H54 (cell line): ENCODE results near the gene PADI1.

Experiments
- DNase-seq: peaks from one replicate; pipeline ENCODE4 v3.0.0; 2011; ENCODE audit warnings: low spot score, mixed read lengths; ENCODE audit not compliant: insufficient read length
- FAIRE-seq: peaks from 3 replicates; lab custom pipeline; 2011; peaks lifted over from hg19 to GRCh38; lab: Jason Lieb, UNC
- POLR2A ChIP-seq: IDR thresholded peaks from 2 replicates; pipeline ENCODE4 v1.6.1; 2011; ENCODE audit warnings: low read depth, mild to moderate bottlenecking, low read length

The PADI1 gene

DNA sequence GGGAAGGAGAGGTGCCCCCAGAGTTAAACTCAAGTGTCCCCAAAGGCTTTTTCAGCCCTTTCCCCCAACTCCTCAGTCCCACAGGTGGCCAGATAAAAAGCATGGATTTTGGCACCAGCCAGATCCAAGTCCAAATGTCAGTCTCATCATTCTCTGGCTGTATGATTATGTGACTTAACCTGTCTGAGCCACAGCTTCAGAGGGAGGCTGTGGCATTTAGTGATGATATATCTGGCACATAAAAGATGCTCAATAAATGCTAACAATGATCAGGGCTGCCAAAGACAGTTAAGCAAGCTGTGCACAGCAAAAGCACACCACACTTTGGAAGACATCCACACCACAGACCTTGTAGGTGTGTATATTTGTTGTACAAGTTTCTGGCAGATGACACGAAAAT lies 38.3 kb downstream of the PADI1 start:
- DNase-seq: no peak
- FAIRE-seq: no peak
- no peak for TF ChIP-seq POLR2A

DNA sequence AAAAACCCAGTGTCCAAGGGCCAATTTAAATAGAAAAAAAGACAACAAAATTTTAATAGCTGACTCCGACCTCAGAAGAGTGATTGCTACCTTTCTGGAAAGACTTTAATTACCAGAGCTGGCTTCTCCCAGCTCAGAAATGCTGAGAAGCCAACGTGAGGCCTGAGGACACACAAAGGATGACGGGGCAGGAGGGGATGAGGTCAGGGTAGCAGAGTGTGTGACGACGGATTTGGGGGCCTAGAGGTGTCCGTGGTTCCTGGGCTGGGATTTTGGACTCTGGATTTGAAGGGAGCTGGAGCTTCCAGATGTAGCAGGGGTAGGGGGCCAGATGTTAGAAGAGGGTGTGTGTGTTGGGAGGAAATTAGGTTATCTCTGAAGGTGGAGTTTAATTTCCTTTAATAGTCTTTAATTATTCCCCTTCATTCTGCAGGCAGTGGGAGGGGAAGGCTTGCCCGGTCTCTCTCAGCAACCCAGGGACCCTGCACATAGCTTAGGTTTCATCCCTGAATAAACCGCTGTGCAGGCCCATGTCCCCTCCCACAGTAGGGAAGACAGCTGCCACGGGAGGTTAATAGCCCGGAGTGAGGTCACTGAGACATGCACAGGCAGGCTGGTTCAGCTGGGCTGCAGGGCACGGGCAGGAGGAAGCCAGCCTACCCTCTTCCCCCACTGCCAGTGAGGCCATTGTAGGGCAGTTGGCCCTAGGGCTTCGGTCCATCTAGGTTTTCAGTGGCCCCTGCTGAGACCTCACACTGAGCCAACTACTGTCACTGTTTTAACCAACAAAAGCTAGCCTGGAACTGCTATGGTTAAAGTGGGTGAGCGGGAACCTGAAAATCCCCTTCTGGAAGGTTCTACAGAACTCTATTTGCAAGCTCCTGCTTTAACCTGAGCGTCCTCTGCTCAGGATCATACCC lies 40.2 kb downstream of the PADI1 start:
- DNase-seq: no peak
- FAIRE-seq: no peak

DNA sequence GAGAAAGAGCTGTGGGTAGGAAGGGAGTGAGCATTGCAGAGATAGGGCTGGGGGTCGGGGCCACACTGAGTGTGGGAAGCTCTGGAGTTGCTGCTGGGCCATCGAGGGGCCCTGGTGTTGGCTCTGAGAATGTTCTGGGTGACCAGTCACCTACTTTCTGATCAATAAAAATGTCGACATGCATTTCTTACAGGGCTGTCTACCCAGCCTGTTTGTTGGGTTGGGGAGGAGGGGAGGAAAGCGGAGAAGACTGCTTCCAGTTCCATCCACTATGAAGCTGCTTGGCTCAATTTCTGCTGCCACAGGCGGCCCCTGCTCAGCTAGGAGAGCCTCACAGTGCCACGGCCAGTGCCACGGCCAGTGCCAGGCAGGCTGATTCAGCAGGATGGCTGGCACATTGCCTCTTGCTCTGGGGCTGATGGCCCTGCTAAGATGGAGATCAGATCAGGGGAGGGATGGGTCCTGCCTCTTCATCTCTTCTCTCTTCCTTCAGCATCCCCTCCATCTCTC lies 40.9 kb downstream of the PADI1 start:
- FAIRE-seq: no peak
- TF ChIP-seq POLR2A: no peak

More for the DNA sequence above, 40.2 kb downstream of the PADI1 start:
- no peak for TF ChIP-seq POLR2A

DNA sequence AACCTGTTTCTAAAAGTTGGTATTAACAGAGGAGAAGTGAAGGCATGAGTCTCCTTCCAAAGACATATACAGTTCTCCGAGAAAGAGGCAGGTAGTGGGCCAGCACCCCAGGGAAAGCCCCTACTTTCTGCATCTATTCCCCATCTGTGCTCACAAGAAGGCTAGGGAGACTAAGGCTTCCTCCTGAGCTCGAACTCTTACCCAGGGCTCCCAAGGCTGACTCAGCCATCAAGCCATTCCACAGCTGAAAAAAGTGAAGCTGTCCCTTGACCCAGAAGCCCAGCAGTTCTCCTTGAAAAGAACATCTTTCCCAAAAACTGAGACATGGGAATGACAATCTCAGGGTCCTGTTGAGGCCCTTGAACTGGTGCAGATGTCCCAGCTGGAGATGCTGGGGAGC lies 42.0 kb downstream of the PADI1 start:
- FAIRE-seq (no peak), DNase-seq (no peak)
- TF ChIP-seq POLR2A: no peak

More for the DNA sequence above, 40.9 kb downstream of the PADI1 start:
- DNase-seq: no peak

- no peak for TF ChIP-seq POLR2A
- FAIRE-seq (no peak), DNase-seq (no peak)
These were observed 43.9 kb downstream of the PADI1 start, which contains the start of gene PADI3 for GRCh38 chr1:17248781-17249180. Gene PADI3, plus strand, starts transcription at chr1:17249098. Its CDS starts 40 bp downstream, at chr1:17249138.

- DNase-seq (peak; percentile 73), FAIRE-seq (peak; percentile 79)
- TF ChIP-seq POLR2A: no peak
These were observed 45.7 kb downstream of the PADI1 start for GRCh38 chr1:17250601-17251000.

DNA sequence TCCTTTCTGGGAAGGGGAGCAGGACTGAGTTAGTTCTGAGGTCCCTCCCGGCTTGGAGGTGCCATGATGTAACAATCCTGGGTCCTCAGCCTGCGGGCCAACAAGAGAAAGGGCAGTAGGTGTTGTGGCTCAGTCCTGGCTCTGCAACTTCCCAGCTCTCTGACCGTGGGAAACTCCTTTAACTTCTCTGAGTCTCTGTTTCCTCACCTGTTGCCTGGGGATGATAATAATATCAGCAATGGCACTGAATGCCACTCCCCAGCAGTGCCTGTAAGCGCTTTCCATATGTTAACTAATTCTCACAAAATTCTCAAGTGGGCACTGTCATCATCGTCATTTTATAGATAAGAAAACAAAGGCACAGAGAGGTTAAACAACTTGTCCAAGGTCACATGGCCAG lies 46.3 kb downstream of the PADI1 start:
- FAIRE-seq (no peak), DNase-seq (no peak)
- no peak for TF ChIP-seq POLR2A

DNA sequence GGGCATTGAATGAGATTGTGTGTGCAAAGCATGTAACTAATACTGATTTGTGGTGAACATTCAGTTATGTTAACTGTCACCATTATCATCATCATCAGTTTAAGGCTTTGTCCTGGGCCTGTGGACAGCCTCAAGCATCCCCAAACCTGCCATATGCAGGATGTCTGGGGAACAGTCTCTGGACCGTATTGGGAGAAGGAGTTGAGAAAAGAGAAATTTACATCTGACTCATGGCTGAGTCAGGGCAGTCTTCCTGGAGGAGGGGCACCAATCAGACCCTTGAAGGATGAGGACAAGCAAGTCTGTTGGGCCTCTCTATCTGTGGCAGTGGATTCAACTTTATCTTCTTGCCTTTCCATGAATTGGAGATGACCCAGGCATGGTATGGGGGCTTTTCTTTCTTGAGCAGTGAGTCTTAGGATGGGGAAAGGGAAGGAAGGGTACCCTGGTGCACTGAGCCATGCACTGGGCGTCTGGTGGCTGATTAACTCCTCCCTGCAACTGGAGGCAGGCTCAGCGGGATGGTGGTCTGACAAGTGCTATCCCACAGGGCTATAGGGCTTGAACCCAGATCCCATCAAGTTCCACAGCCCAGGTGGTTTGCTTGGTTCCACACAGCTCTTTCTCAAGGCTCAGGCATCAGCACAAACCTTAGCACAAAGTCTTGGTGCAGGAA lies 46.9 kb downstream of the PADI1 start:
- peak; percentile 6 for FAIRE-seq
- TF ChIP-seq POLR2A: no peak
- DNase-seq: peak; percentile 50

GRCh38 chr1:17255336-17255735 lies 50.4 kb downstream of the PADI1 start:
- TF ChIP-seq POLR2A: no peak
- no peak for FAIRE-seq
- DNase-seq: no peak

DNA sequence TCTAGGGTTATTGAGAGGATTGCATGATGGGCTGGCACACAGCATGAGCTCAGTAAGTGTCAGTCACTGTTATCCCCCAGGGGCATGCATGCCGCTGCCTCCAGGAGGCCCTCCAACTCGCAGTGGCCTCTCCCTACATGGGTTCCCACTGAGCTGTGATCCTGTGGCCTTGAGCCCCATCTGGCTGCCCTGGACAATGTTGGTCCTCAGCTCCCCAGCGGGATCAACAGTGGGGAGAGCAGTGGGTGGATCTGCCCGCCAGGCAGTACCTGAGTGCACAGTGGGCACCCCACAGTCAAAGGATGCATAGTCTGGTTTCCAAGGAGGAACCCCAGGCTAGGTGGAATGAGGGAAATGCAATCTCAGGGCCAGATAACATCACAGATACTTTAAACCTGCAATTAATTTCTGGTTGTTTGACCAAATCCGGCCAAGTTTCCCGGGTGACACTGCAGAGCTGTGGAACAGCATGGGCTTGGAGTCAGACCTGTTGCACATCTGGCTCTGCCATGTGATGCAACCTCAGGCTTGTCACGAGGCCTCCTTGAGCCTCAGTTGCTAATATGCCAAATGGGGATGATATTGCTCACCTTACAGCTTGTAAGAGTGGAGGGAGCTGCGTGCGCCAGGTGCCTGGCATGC lies 53.3 kb downstream of the PADI1 start:
- TF ChIP-seq POLR2A: no peak

GRCh38 chr1:17258758-17259130 lies 53.8 kb downstream of the PADI1 start:
- FAIRE-seq: no peak
- no peak for DNase-seq
- no peak for TF ChIP-seq POLR2A

More for the DNA sequence above, 53.3 kb downstream of the PADI1 start:
- no peak for DNase-seq
- FAIRE-seq: no peak

GRCh38 chr1:17259233-17259873 lies 54.4 kb downstream of the PADI1 start:
- DNase-seq (no peak), FAIRE-seq (no peak)
- TF ChIP-seq POLR2A: no peak

- DNase-seq (no peak), FAIRE-seq (no peak)
- TF ChIP-seq POLR2A: no peak
These were observed 55.3 kb downstream of the PADI1 start for GRCh38 chr1:17260264-17260663.

DNA sequence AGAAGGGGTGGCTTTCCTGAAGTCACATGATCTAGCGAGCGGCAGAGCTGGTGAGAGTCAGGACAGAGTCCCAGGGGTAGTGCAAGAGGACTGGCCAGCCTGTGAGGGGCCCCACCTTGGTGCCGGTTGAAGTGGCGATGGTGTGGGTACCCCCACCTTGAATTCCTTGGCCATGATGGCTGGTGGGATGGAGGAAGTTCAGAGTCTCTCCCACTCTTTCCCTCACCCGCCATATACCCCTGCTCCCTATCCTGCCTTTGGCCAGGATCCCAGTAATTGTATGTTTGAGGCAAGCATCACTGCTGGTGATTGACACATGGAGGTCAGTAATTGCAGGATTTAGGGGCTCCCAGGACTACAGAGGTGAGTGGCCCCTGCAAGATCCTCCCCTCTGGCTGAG lies 55.8 kb downstream of the PADI1 start:
- no peak for TF ChIP-seq POLR2A
- FAIRE-seq (no peak), DNase-seq (no peak)
